Measurements from ENCODE around the gene LRRC36.

Gene LRRC36

DNA sequence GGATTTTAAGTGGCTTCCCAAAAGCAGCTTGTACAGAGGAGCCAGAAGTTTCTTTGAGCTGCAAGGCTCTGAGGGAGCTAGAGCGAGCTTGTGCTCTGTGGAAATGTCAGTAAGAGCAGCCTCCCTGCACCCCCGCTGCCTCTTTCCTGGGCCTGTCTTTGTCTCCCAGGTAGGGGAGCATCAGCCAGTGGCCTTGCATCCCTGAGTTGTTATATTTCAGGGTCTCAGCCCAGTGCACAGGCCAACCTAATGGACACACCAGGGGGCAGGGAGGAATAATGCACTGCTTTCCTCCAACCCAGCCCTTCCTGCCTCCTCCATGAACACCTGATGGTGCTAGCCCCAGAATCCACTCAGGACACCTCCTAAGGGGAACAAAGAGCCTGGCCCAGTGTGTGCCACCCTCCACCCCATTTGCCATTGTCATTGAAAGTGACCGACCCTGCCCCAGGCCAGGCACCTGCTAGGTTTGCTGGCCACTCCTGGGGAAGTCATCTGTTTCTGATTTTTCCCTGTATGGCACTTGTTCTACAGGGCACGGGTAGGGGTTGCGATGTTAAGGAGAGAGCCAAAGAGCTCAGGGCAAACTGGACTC, 60.3 kb downstream of the LRRC36 start:
- Histone ChIP-seq H3K4me1 (ENCODE audit: control insufficient read depth, low read depth, low read length) (peaks cover 11% of the 10 kb centered on the region), H3K4me3 (ENCODE audit: low read length) (no peak overlapping the region), H3K9ac (ENCODE audit: low read length) (no peak overlapping the region), H3K36me3 (ENCODE audit: control insufficient read depth, low read depth, low read length) (no peaks in the 10 kb centered on the region), H3K9me3 (ENCODE audit: control insufficient read depth, low read depth, low read length) (no peaks in the 10 kb centered on the region), H3K27me3 (ENCODE audit: control insufficient read depth, insufficient read depth, low read length) (peaks cover 7% of the 10 kb centered on the region), H3K27ac (ENCODE audit: low read length) (no peak overlapping the region)

DNA sequence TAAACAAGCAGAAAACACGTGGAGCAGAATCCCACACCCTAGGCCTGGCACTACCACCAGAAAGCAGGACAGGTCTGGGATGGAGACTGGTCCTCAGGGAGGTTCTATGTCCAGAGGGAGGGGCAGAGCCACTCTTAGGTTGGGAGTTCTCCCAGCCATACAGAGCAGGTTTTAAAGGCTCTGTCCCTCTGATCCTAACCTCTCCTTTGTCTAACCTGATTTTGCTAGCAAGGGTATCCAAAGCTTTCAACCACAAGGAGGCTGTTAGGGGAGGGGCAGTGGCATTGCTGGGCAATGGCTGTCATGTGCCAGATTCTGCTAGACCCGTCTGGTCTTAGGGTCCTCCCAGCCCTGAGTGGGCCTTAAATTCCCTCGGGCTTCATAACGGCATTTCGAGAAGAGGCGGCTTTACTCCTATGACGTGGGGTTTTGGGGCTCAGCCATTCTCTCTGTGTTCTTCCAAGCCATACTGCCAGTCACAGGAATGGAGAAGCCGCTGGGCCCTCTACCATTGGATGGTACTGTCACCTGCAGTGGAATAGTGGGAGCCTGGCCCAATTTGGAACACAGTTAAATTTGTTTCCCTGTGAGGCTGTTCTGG, 61.0 kb downstream of the LRRC36 start:
- Histone ChIP-seq H3K27me3 (ENCODE audit: control insufficient read depth, insufficient read depth, low read length) (peaks cover 13% of the 10 kb centered on the region), H3K9ac (ENCODE audit: low read length) (no peak overlapping the region), H3K36me3 (ENCODE audit: control insufficient read depth, low read depth, low read length) (no peaks in the 10 kb centered on the region), H3K9me3 (ENCODE audit: control insufficient read depth, low read depth, low read length) (no peaks in the 10 kb centered on the region), H3K27ac (ENCODE audit: low read length) (no peak overlapping the region), H3K4me1 (ENCODE audit: control insufficient read depth, low read depth, low read length) (peaks cover 11% of the 10 kb centered on the region), H3K4me3 (ENCODE audit: low read length) (no peak overlapping the region)

DNA sequence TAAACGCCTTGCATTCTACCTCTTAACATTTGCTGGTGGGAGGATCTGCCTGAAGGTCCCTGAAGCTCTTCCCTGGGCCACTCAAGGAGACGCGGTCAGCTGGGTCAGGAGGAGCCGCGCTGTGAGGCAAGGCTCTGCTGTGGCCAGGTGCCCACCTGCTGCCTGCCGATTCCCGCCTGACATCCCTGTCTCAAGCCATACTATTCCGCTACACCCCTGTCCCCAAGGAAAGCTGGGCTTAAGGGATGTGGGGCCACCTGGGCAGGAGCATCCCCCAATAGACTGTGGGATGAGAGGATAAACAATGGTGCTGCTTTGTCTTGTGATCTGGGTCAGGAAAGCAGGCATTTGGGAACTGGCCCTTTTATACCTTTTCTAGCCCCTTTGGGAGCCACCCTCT, 61.6 kb downstream of the LRRC36 start:
- Histone ChIP-seq H3K9ac (ENCODE audit: low read length) (no peak overlapping the region), H3K27me3 (ENCODE audit: control insufficient read depth, insufficient read depth, low read length) (peaks cover 19% of the 10 kb centered on the region), H3K27ac (ENCODE audit: low read length) (no peak overlapping the region), H3K4me3 (ENCODE audit: low read length) (no peak overlapping the region), H3K4me1 (ENCODE audit: control insufficient read depth, low read depth, low read length) (peaks cover 11% of the 10 kb centered on the region), H3K36me3 (ENCODE audit: control insufficient read depth, low read depth, low read length) (no peaks in the 10 kb centered on the region), H3K9me3 (ENCODE audit: control insufficient read depth, low read depth, low read length) (no peaks in the 10 kb centered on the region)

DNA sequence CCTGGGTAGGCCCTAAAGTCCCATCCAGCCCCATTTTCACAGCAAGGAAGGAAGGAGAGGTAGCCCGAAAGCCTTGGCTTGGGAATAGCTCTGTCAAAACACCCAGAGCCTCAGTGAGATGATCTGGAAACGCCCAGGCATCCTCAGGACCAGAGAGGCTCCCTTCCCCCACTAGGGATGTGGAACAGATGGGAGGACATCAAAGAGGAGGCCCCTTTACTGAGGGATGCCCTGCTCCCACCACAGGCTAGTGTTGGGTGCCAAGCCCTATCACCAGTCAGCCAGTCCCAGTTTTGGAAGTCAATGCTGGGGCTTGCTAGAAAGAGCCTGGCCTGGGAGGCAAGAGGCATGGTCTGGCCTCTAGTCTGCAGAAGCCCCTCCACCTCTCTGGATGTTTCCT, 62.0 kb downstream of the LRRC36 start:
- H3K9me3 ChIP-seq (ENCODE audit: control insufficient read depth, low read depth, low read length), result no peaks in the 10 kb centered on the region
- H3K27ac ChIP-seq (ENCODE audit: low read length), result no peak overlapping the region
- no peak overlapping the region for H3K9ac ChIP-seq (ENCODE audit: low read length)
- no peak overlapping the region for H3K4me3 ChIP-seq (ENCODE audit: low read length)
- H3K4me1 ChIP-seq (ENCODE audit: control insufficient read depth, low read depth, low read length), result peaks cover 12% of the 10 kb centered on the region
- H3K27me3 ChIP-seq (ENCODE audit: control insufficient read depth, insufficient read depth, low read length), result peaks cover 23% of the 10 kb centered on the region
- no peaks in the 10 kb centered on the region for H3K36me3 ChIP-seq (ENCODE audit: control insufficient read depth, low read depth, low read length)

DNA sequence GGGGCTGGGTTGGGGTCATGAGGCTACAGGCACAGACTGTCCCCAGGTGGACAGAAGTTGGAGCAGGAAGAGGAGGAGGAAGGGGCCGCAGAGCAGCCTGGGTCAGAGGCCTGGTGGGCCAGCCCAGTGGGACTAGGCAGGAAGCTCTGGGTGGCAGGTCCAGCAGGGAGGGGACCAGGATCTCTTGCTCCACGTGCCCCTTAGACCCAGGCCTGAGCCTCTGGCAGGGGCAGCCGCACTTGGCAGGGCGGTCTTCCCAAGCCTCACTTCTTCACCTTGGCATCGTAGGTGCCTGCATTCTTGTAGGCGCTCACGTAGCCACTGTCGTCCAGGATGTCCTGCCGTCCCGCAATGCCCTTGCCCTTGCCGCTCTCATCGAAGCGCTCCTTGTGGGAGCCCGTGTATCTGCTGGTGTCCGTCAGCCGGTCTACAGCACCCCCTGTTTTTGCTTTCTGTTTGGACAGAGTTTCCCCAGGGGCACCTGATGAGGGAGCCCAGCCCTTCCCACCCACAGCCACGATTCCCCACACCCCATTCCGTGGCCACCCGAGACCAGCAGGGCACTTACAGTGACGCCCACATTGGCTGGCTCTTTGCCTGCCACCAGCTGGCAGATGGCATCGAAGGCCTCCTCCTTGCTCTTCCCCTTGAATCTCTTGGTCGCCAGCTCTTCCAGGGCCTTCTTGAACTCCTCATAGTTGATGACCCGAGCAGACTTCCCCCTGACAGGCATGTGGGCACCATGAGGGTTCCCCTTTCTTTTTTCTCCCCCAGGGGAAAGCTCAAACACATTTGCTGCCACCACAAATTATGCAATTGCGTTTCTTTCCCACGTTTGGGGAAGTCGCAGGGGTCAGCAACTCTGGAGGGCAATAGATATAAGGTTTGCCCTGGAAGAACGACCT, 63.5 kb downstream of the LRRC36 start:
- Histone ChIP-seq H3K27ac (ENCODE audit: low read length) (no peak overlapping the region), H3K27me3 (ENCODE audit: control insufficient read depth, insufficient read depth, low read length) (peaks cover 39% of the 10 kb centered on the region), H3K4me3 (ENCODE audit: low read length) (no peak overlapping the region), H3K9me3 (ENCODE audit: control insufficient read depth, low read depth, low read length) (no peaks in the 10 kb centered on the region), H3K36me3 (ENCODE audit: control insufficient read depth, low read depth, low read length) (no peaks in the 10 kb centered on the region), H3K9ac (ENCODE audit: low read length) (no peak overlapping the region), H3K4me1 (ENCODE audit: control insufficient read depth, low read depth, low read length) (peaks cover 16% of the 10 kb centered on the region)

DNA sequence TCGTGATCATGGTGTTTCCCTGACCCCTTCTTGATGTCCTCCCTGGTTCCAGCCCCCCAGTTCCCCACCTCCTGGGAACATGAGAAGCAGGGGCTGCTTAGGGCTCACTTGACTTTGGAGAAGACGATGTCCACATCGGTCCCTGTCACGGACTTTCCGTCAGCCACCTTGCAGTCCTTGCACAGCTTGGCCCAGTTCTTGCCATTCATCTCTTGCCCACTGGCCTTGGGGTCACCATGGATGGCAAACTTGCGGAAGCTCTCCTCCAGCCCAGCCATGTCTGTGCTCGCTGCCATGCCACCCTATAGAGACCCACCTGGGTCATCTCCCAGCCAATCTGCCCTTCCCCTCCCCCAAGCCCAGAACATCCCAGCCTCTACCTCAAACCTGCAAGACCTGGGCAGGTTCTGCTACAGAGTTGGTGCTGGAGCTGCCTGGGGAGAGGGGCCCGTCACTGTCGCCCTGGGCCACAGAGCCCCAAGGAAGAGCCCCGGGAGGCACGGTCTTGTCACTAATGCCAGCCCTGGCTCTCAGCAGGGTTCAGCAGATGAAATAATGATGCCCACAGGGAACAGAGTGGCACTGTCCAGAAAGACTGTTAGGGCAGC, 64.3 kb downstream of the LRRC36 start:
- H3K27me3 ChIP-seq (ENCODE audit: control insufficient read depth, insufficient read depth, low read length), result peaks cover 46% of the 10 kb centered on the region
- H3K36me3 ChIP-seq (ENCODE audit: control insufficient read depth, low read depth, low read length), result no peaks in the 10 kb centered on the region
- H3K4me3 ChIP-seq (ENCODE audit: low read length), result no peak overlapping the region

DNA sequence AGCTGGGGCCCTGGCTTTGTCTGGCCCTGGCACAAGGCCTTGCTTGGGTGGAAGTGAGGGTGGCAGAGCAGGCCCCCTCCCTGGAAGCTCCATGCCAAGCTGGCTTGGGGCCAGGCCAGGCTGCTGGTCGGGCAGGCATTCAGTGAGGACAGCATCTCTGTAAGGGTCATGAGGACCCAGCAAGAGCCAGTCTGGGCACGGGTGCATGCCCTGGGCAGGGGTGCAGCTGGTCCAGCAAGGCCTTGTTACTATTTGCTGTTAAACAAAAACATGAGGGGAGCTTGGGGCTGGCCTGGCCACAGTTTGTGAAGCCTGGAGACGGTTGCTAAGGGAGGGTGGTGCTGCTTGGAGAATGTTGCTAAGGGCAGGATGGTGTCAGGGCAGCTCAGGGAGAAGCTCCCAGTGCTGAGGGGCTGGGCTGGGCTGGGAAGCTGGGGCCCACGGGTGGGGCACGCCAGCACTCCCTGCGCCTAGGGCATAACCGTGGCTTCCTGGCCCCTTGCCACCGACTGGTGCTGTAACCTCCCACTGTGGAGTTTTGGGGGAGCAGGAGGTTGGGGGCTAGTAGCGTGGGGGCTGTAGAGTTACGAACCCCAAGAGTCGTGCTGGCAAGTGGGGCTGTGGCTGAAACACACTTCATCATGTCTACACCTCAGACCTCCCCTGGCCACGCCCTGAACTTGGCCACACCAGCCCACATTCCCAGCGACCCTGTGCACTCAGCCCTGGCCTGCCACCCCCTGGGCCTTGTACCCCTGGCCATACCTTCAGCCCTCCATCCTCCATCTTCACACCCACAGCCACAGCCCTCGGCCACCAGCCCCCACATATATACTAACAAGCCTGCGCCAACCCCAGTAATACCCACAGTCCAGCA, 65.0 kb downstream of the LRRC36 start:
- no peak overlapping the region for H3K27ac ChIP-seq (ENCODE audit: low read length)
- H3K9ac ChIP-seq (ENCODE audit: low read length), result no peak overlapping the region

More for the DNA sequence above, 64.3 kb downstream of the LRRC36 start:
- no peaks in the 10 kb centered on the region for H3K9me3 ChIP-seq (ENCODE audit: control insufficient read depth, low read depth, low read length)
- H3K9ac ChIP-seq (ENCODE audit: low read length), result no peak overlapping the region
- H3K27ac ChIP-seq (ENCODE audit: low read length), result no peak overlapping the region
- H3K4me1 ChIP-seq (ENCODE audit: control insufficient read depth, low read depth, low read length), result peaks cover 24% of the 10 kb centered on the region

DNA sequence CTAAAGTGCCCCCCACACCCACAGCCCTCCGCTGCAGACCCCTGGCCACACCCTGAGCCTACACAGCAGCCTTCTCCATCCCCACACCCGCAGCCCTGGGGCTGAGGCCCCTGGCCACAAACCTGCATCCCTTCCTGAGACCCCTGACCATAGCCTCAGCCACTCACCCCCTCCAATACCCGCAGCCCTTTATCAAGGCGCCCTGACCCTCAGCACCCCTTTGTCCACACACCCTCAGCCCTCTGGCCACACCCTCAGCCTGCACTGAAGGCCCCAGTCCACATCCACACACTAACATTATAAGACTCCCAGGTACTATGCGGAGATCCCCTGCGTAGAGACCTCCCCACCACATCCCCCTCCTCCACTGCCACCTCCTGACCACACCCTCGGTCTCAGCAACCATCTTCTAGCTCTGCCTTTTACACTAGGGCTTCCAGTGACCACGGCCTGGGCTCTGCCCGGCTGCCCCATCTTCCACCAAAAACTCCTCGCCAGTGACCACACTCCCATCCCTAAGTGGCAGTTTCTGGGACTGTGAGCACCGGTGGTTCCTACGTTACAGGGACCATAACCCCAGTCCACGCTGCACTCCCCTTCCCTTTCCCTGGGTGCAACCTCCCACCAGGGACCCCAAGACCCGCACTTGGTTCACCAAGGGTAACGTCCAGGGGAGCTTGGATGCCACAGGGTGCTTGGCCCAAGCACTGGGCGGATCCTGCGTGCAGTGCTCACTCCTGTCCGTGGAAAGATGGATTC, 65.9 kb downstream of the LRRC36 start:
- Histone ChIP-seq H3K9me3 (ENCODE audit: control insufficient read depth, low read depth, low read length) (no peaks in the 10 kb centered on the region), H3K36me3 (ENCODE audit: control insufficient read depth, low read depth, low read length) (no peaks in the 10 kb centered on the region), H3K27ac (ENCODE audit: low read length) (no peak overlapping the region), H3K27me3 (ENCODE audit: control insufficient read depth, insufficient read depth, low read length) (peaks cover 49% of the 10 kb centered on the region), H3K4me3 (ENCODE audit: low read length) (peak overlapping the region; percentile 47), H3K9ac (ENCODE audit: low read length) (no peak overlapping the region), H3K4me1 (ENCODE audit: control insufficient read depth, low read depth, low read length) (peaks cover 23% of the 10 kb centered on the region)

More for the DNA sequence above, 65.0 kb downstream of the LRRC36 start:
- peaks cover 28% of the 10 kb centered on the region for H3K4me1 ChIP-seq (ENCODE audit: control insufficient read depth, low read depth, low read length)
- H3K27me3 ChIP-seq (ENCODE audit: control insufficient read depth, insufficient read depth, low read length), result peaks cover 49% of the 10 kb centered on the region
- no peak overlapping the region for H3K4me3 ChIP-seq (ENCODE audit: low read length)
- H3K9me3 ChIP-seq (ENCODE audit: control insufficient read depth, low read depth, low read length), result no peaks in the 10 kb centered on the region
- H3K36me3 ChIP-seq (ENCODE audit: control insufficient read depth, low read depth, low read length), result no peaks in the 10 kb centered on the region

DNA sequence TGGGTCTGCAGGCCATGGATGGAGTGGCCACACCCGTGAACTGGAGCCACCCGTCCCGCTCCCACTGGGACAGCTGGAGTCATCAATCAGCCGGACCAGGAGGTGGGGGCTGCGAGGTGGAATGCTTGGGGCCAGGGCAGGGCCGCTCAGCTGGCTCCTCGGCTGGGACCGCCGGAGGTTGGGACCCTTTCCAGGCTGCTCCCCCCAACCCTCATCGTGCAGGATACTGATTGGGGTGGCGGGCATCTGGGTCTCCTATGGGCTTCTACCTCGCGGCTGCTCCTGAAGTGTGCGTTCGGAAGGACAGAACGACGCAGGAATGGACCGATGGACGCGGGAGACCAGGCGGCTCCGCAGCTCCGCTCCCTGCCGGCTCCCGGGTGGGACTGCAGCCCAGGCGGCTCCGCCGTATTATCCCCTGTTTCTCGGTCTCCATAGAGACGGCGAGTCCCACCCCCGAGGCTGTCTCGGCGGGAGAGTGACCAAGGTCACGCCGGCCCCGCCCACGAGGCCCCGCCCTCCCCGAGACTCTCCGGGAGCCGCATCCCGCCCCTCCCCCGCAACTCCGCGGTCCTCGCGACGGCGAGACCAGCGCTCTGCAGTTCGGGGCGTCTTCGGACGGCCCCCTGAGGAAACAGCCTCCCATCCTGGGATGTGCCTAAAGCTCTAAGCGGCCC, 66.6 kb downstream of the LRRC36 start, which contains the start of gene TPPP3:
Gene TPPP3, minus strand, starts transcription at position 388 of the 677 bp plus-strand sequence. CDS start 2,387 bp downstream, outside the sequence.
- Histone ChIP-seq H3K36me3 (ENCODE audit: control insufficient read depth, low read depth, low read length) (no peaks in the 10 kb centered on the region), H3K4me1 (ENCODE audit: control insufficient read depth, low read depth, low read length) (peaks cover 21% of the 10 kb centered on the region), H3K27me3 (ENCODE audit: control insufficient read depth, insufficient read depth, low read length) (peaks cover 50% of the 10 kb centered on the region), H3K4me3 (ENCODE audit: low read length) (peak within 1 kb of the TSS; percentile 47), H3K9me3 (ENCODE audit: control insufficient read depth, low read depth, low read length) (no peaks in the 10 kb centered on the region), H3K27ac (ENCODE audit: low read length) (no peak within 1 kb of the TSS), H3K9ac (ENCODE audit: low read length) (no peak within 1 kb of the TSS)

DNA sequence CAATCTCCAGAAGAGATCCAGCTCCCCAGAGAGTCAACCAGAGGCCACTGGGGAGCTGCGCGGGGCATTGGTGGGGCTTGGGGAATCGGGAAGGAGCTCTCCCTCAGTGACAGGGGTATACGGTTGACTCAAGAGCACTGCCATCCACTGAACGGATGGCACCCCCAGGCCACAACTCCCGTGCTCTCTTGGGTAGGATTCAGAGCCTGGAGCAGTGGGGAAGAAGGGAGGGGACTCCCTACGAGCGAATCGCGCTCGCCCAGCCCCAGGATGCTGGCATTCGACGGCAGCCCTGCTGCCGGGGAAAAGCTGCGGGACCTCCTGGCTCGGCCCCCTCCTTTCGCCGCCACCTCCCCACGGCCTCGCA, 67.2 kb downstream of the LRRC36 start:
- Histone ChIP-seq H3K4me3 (ENCODE audit: low read length) (peak overlapping the region; percentile 47), H3K27me3 (ENCODE audit: control insufficient read depth, insufficient read depth, low read length) (peaks cover 55% of the 10 kb centered on the region), H3K4me1 (ENCODE audit: control insufficient read depth, low read depth, low read length) (peaks cover 21% of the 10 kb centered on the region), H3K27ac (ENCODE audit: low read length) (no peak overlapping the region), H3K36me3 (ENCODE audit: control insufficient read depth, low read depth, low read length) (no peaks in the 10 kb centered on the region), H3K9me3 (ENCODE audit: control insufficient read depth, low read depth, low read length) (no peaks in the 10 kb centered on the region), H3K9ac (ENCODE audit: low read length) (no peak overlapping the region)

Data from iPS-18a (cell line).